ENCODE measurements around the gene HDDC3.

Gene HDDC3

GRCh38 chr15:90931828-90932659 lies at the start of gene HDDC3:
TSS of gene HDDC3 (minus strand) at chr15:90932549. CDS start at chr15:90932540, 9 bp downstream.
- DNase-seq (ENCODE audit: low spot score) = peak; percentile 92

- peak; percentile 54 for DNase-seq (ENCODE audit: low spot score)
Measured at GRCh38 chr15:90982135-90982534, 49.8 kb upstream of the HDDC3 start.

- DNase-seq (ENCODE audit: low spot score) = no peak
Measured at GRCh38 chr15:90981681-90982080, 49.3 kb upstream of the HDDC3 start.

GRCh38 chr15:90979582-90979981 lies 47.2 kb upstream of the HDDC3 start:
- no peak for DNase-seq (ENCODE audit: low spot score)

- no peak for DNase-seq (ENCODE audit: low spot score)
Measured at GRCh38 chr15:90974216-90974615, 41.9 kb upstream of the HDDC3 start.

GRCh38 chr15:90972133-90972532 lies 39.8 kb upstream of the HDDC3 start:
- DNase-seq (ENCODE audit: low spot score) = no peak

- DNase-seq (ENCODE audit: low spot score) = no peak
Measured at GRCh38 chr15:90970274-90970673, 37.9 kb upstream of the HDDC3 start.

- no peak for DNase-seq (ENCODE audit: low spot score)
Measured at GRCh38 chr15:90968434-90968833, 36.1 kb upstream of the HDDC3 start.

- DNase-seq (ENCODE audit: low spot score) = no peak
Measured at GRCh38 chr15:90967206-90967605, 34.9 kb upstream of the HDDC3 start.

GRCh38 chr15:90966262-90966661 lies 33.9 kb upstream of the HDDC3 start:
- DNase-seq (ENCODE audit: low spot score) = no peak

GRCh38 chr15:90962021-90962420 lies 29.7 kb upstream of the HDDC3 start:
- DNase-seq (ENCODE audit: low spot score) = no peak

GRCh38 chr15:90960298-90961091 lies 28.1 kb upstream of the HDDC3 start:
- DNase-seq (ENCODE audit: low spot score) = no peak

- DNase-seq (ENCODE audit: low spot score) = no peak
Measured at GRCh38 chr15:90959894-90960293, 27.5 kb upstream of the HDDC3 start.

GRCh38 chr15:90959028-90959595 lies 26.8 kb upstream of the HDDC3 start:
- DNase-seq (ENCODE audit: low spot score) = no peak

- DNase-seq (ENCODE audit: low spot score) = no peak
Measured at GRCh38 chr15:90957791-90958190, 25.4 kb upstream of the HDDC3 start.

GRCh38 chr15:90957031-90957790 lies 24.9 kb upstream of the HDDC3 start:
- DNase-seq (ENCODE audit: low spot score) = no peak

GRCh38 chr15:90956274-90957030 lies 24.1 kb upstream of the HDDC3 start:
- peak; percentile 69 for DNase-seq (ENCODE audit: low spot score)

- no peak for DNase-seq (ENCODE audit: low spot score)
Measured at GRCh38 chr15:90955624-90956273, 23.4 kb upstream of the HDDC3 start.

- peak; percentile 97 for DNase-seq (ENCODE audit: low spot score)
Measured at GRCh38 chr15:90954712-90955623, 22.6 kb upstream of the HDDC3 start, which contains the start of gene RCCD1. TSS of gene RCCD1 (plus strand) at chr15:90954884. CDS start at chr15:90956735, 1,851 bp downstream.

Data from activated CD4-positive, alpha-beta T cell treated with anti-CD3 and anti-CD28 coated beads, Interleukin-2, Interleukin-4, amounts not matched to agents 100 ng/mL and 50 ng/mL, durations not matched to agents 16 hours and 8 hours (primary cell).